SK-N-SH (cell line): Measurements from ENCODE around the gene EIF3A. TPM values are rescaled to one million over a fixed set of nuclear protein-coding genes. Genes with fewer than 3 reads are reported as not detected.

ENCODE experiments used
- CTCF ChIA-PET: fragments of 300-600, 350-600 bp; formaldehyde crosslinking; extraction: SDS; loops from one replicate; lab custom pipeline; 2021; lab: Yijun Ruan, JAX
- POLR2A ChIA-PET: fragments of 350-600 bp; sonication (Branson Sonifier 250); formaldehyde crosslinking; extraction: SDS; loops from one replicate; lab custom pipeline; 2020; ENCODE audit warnings: antibody characterized with exemption, inconsistent platforms; lab: Yijun Ruan, JAX
- DNase-seq: peaks from one replicate; pipeline ENCODE4 v3.0.0; 2012
- H2AFZ ChIP-seq: fragments of 200-600 bp; sonication (generic); 2 replicates; pipeline ENCODE4 v1.8.1; 2016; ENCODE audit warnings: antibody characterized with exemption, mild to moderate bottlenecking, low read depth
- H3F3A ChIP-seq: fragments of 200-600 bp; sonication (generic); replicated peaks from 2 replicates; pipeline ENCODE3; 2016; ENCODE audit warnings: antibody characterized with exemption, mild to moderate bottlenecking; ENCODE audit not compliant: insufficient read depth
- H3K27ac ChIP-seq, 2 experiments: fragments of 200-500 bp in 1 of 2; fragments of 200-600 bp in 1 of 2; sonication (Bioruptor generic) in 1 of 2; sonication (generic), shearing (Covaris generic) in 1 of 2; 2 replicates each; pipeline versions ENCODE4 v1.5.1 to v1.6.1; 2014 to 2016; ENCODE audit warnings: low read depth in 2 of 2, inconsistent platforms in 1 of 2, low read length in 1 of 2, mild to moderate bottlenecking in 1 of 2, mixed read lengths in 1 of 2
- H3K27me3 ChIP-seq: fragments of 200-600 bp; sonication (generic), shearing (Covaris generic); 2 replicates; pipeline ENCODE4 v1.6.1; 2016; ENCODE audit warnings: mixed run types; ENCODE audit not compliant: insufficient read depth
- H3K36me3 ChIP-seq, 2 experiments: fragments of 200-500 bp in 1 of 2; fragments of 200-600 bp in 1 of 2; sonication (Bioruptor generic) in 1 of 2; sonication (generic) in 1 of 2; replicated peaks in 1 of 2; 2 replicates each; pipeline versions ENCODE3 to v1.5.1; 2014 to 2016; ENCODE audit warnings: low read length in 1 of 2, mild to moderate bottlenecking in 1 of 2; ENCODE audit not compliant: insufficient read depth in 2 of 2, control insufficient read depth in 1 of 2
- H3K4me1 ChIP-seq, 2 experiments: fragments of 200-500 bp in 1 of 2; fragments of 200-600 bp in 1 of 2; sonication (Bioruptor generic) in 1 of 2; sonication (generic), shearing (Covaris generic) in 1 of 2; 2 replicates each; pipeline versions ENCODE4 v1.5.1 to v1.6.1; 2014 to 2016; ENCODE audit warnings: low read depth in 1 of 2, low read length in 1 of 2, mixed run types in 1 of 2; ENCODE audit not compliant: insufficient read depth in 2 of 2, control insufficient read depth in 1 of 2
- H3K4me2 ChIP-seq: fragments of 200-600 bp; sonication (generic), shearing (Covaris generic); 2 replicates; pipeline ENCODE4 v1.6.1; 2017; ENCODE audit warnings: mixed run types
- H3K4me3 ChIP-seq, 2 experiments: fragments of 200-500 bp in 1 of 2; fragments of 200-600 bp in 1 of 2; sonication (Bioruptor generic) in 1 of 2; sonication (generic), shearing (Covaris generic) in 1 of 2; 2 replicates each; pipeline versions ENCODE4 v1.5.1 to v1.8.1; 2014 to 2016; ENCODE audit warnings: low read depth in 2 of 2, inconsistent platforms in 1 of 2, low read length in 1 of 2, mild to moderate bottlenecking in 1 of 2, mixed read lengths in 1 of 2, moderate library complexity in 1 of 2
- H3K79me2 ChIP-seq: fragments of 200-600 bp; sonication (generic); 2 replicates; pipeline ENCODE4 v1.8.1; 2017; ENCODE audit warnings: mild to moderate bottlenecking; ENCODE audit not compliant: insufficient read depth
- H3K9ac ChIP-seq: fragments of 200-600 bp; sonication (generic); 2 replicates; pipeline ENCODE4 v1.6.1; 2017; ENCODE audit warnings: mixed run types
- H3K9me2 ChIP-seq: fragments of 200-600 bp; sonication (generic); 2 replicates; pipeline ENCODE4 v1.6.1; 2017; ENCODE audit warnings: mixed run types
- H3K9me3 ChIP-seq: fragments of 200-600 bp; sonication (generic); 2 replicates; pipeline ENCODE4 v1.6.1; 2017; ENCODE audit warnings: mixed run types, mild to moderate bottlenecking, moderate library complexity
- H4K20me1 ChIP-seq: fragments of 200-600 bp; sonication (generic); 2 replicates; pipeline ENCODE4 v1.6.1; 2017; ENCODE audit warnings: mild to moderate bottlenecking, mixed run types; ENCODE audit not compliant: insufficient read depth
- CHD2 ChIP-seq: fragments of 150-350 bp; IDR thresholded peaks from 2 replicates; pipeline ENCODE4 v1.6.1; 2018; ENCODE audit warnings: low read length; ENCODE audit not compliant: partially characterized antibody
- EZH2phosphoT487 ChIP-seq: fragments of 200-600 bp; sonication (generic); IDR thresholded peaks from 2 replicates; pipeline ENCODE4 v1.6.1; 2017; ENCODE audit warnings: low read depth, mixed run types, mild to moderate bottlenecking, antibody characterized with exemption, moderate library complexity, borderline replicate concordance
- FOXM1 ChIP-seq: IDR thresholded peaks from 2 replicates; pipeline ENCODE4 v1.4.0; 2012; ENCODE audit warnings: low read depth, mild to moderate bottlenecking
- GABPA ChIP-seq: IDR thresholded peaks from 2 replicates; pipeline ENCODE4 v1.4.0; 2012; ENCODE audit warnings: low read depth, mild to moderate bottlenecking
- JUND ChIP-seq: IDR thresholded peaks from 2 replicates; pipeline ENCODE4 v1.4.0; 2012
- POLR2AphosphoS5 ChIP-seq: IDR thresholded peaks from 2 replicates; pipeline ENCODE4 v1.6.1; 2012; ENCODE audit warnings: low read depth, low read length
- RCOR1 ChIP-seq: fragments of 150-350 bp; IDR thresholded peaks from 2 replicates; pipeline ENCODE4 v1.6.1; 2017; ENCODE audit warnings: antibody characterized with exemption, low read length
- RFX5 ChIP-seq: IDR thresholded peaks from 2 replicates; pipeline ENCODE4 v1.6.1; 2012; ENCODE audit warnings: mild to moderate bottlenecking, improper control_type of control experiment, low read length
- RXRA ChIP-seq: IDR thresholded peaks from 2 replicates; pipeline ENCODE4 v1.4.0; 2012; ENCODE audit warnings: low read depth, mild to moderate bottlenecking, borderline replicate concordance
- SIN3A ChIP-seq: IDR thresholded peaks from 2 replicates; pipeline ENCODE4 v1.6.1; 2012; ENCODE audit warnings: low read depth, mild to moderate bottlenecking, low read length, moderate library complexity, borderline replicate concordance
- TAF1 ChIP-seq: IDR thresholded peaks from 2 replicates; pipeline ENCODE4 v1.6.1; 2012; ENCODE audit warnings: low read depth, mild to moderate bottlenecking, low read length, moderate library complexity, borderline replicate concordance
- TEAD4 ChIP-seq: IDR thresholded peaks from 2 replicates; pipeline ENCODE4 v1.4.0; 2012; ENCODE audit warnings: mild to moderate bottlenecking, borderline replicate concordance; ENCODE audit not compliant: insufficient read depth
- WGBS: methylation state at CpG from one replicate; pipeline ENCODE4 v1.1.6; 2017; ENCODE audit warnings: low lambda C conversion rate; 5-methylcytosine and 5-hydroxymethylcytosine counted together
- polyA plus RNA-seq, 3 experiments: library from polyadenylated mRNA; depleted of rRNA; stranded (reverse); fragments of >200 nt; gene quantifications; 2 replicates each; pipeline ENCODE4 v1.2.3, GENCODE V29; 2012
- TF ChIP-seq, protein P1 (sequence below): IDR thresholded peaks from 2 replicates; pipeline ENCODE4 v1.4.0; 2012; ENCODE audit warnings: low read depth, borderline replicate concordance
- TF ChIP-seq, protein P2 (sequence below): IDR thresholded peaks from 2 replicates; pipeline ENCODE4; 2012
- TF ChIP-seq, protein P3 (sequence below): fragments of 150-350 bp; IDR thresholded peaks from 2 replicates; pipeline ENCODE4 v1.6.1; 2017; ENCODE audit warnings: antibody characterized with exemption, low read length, low read depth, borderline replicate concordance
- TF ChIP-seq, protein P4 (sequence below): IDR thresholded peaks from 2 replicates; pipeline ENCODE4 v1.6.1; 2012; ENCODE audit warnings: mild to moderate bottlenecking, low read depth, low read length, moderate library complexity

The EIF3A gene
- polyA plus RNA-seq, 1 of the 3 experiments (the other 2 are of a cell fraction) = 25.8 TPM

DNA sequence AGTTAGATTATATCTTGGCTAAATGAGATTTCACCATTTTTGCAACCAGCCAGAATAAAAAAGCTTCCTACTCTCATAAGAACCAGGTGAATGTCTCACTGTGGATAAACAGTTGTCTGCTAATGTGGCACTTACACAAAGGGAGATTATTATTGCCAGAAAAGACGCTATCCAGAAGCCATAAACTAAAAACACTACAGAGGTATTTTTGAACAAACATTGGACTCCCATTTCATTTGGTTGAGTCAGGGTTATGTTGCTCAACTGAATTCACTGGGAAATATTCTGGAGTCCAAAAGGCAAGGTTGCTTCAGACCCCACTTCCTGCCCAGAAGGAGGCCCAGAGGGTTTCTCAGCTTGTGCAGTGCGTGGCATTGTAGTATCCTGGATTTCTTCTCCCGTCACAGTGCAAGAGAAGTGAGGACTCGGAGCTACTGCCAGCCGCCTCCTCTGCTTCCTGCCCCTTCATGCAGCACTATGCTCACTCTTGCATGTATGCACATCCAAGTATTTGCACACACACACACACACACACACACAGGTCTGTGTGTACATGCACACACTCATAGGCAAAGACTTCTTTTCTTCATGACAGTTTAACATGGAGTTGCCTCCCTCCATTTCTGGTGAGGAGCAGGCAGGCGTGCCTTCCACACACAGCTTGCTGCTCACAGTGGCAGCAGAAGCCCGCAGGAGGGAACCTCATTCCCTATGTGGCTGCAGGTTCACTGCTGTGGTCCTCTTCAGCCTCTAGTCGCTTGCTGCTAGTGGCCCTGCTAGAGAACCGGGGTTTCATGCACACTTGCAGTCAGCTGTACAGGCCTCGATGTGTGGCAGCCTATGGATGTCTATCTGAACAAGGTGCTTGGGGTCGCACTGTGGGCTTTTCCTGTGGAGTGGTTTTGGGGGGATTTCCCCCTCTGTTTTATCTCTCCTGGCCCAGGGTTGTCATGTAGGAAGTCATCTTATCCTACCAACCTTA, 33.4 kb upstream of the EIF3A start:
- H3K4me3 ChIP-seq = no peak overlapping the region
- H3K79me2 ChIP-seq = no peaks in the 10 kb centered on the region
- H3K9ac ChIP-seq = no peak overlapping the region
- no peak overlapping the region for H3K27ac ChIP-seq
- 83% methylated on average over 11 of the region's 11 CpGs for WGBS
- no peaks in the 10 kb centered on the region for H3K9me2 ChIP-seq
- no peak overlapping the region for H3K4me2 ChIP-seq
- CTCF ChIA-PET = no interaction called here
- H3K4me1 ChIP-seq = no peaks in the 10 kb centered on the region
- H3K27me3 ChIP-seq = no peaks in the 10 kb centered on the region
- no peaks in the 10 kb centered on the region for H4K20me1 ChIP-seq
- no peaks in the 10 kb centered on the region for H3K9me3 ChIP-seq
- POLR2A ChIA-PET = no interaction called here
- no peak for DNase-seq
- H3F3A ChIP-seq = peaks cover 13% of the 10 kb centered on the region
- TF ChIP-seq POLR2AphosphoS5 (no peak), CHD2 (no peak), GABPA (no peak), TAF1 (no peak), FOXM1 (no peak), RCOR1 (no peak), RFX5 (no peak), TEAD4 (no peak), EZH2phosphoT487 (no peak), JUND (no peak), SIN3A (no peak), RXRA (no peak)
- TF ChIP-seq, protein P1, sequence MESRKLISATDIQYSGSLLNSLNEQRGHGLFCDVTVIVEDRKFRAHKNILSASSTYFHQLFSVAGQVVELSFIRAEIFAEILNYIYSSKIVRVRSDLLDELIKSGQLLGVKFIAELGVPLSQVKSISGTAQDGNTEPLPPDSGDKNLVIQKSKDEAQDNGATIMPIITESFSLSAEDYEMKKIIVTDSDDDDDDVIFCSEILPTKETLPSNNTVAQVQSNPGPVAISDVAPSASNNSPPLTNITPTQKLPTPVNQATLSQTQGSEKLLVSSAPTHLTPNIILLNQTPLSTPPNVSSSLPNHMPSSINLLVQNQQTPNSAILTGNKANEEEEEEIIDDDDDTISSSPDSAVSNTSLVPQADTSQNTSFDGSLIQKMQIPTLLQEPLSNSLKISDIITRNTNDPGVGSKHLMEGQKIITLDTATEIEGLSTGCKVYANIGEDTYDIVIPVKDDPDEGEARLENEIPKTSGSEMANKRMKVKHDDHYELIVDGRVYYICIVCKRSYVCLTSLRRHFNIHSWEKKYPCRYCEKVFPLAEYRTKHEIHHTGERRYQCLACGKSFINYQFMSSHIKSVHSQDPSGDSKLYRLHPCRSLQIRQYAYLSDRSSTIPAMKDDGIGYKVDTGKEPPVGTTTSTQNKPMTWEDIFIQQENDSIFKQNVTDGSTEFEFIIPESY = no peak
- TF ChIP-seq, protein P2, sequence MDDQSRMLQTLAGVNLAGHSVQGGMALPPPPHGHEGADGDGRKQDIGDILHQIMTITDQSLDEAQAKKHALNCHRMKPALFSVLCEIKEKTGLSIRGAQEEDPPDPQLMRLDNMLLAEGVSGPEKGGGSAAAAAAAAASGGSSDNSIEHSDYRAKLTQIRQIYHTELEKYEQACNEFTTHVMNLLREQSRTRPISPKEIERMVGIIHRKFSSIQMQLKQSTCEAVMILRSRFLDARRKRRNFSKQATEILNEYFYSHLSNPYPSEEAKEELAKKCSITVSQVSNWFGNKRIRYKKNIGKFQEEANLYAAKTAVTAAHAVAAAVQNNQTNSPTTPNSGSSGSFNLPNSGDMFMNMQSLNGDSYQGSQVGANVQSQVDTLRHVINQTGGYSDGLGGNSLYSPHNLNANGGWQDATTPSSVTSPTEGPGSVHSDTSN = no peak
- TF ChIP-seq, protein P3, sequence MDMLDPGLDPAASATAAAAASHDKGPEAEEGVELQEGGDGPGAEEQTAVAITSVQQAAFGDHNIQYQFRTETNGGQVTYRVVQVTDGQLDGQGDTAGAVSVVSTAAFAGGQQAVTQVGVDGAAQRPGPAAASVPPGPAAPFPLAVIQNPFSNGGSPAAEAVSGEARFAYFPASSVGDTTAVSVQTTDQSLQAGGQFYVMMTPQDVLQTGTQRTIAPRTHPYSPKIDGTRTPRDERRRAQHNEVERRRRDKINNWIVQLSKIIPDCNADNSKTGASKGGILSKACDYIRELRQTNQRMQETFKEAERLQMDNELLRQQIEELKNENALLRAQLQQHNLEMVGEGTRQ = no peak
- TF ChIP-seq, protein P4, sequence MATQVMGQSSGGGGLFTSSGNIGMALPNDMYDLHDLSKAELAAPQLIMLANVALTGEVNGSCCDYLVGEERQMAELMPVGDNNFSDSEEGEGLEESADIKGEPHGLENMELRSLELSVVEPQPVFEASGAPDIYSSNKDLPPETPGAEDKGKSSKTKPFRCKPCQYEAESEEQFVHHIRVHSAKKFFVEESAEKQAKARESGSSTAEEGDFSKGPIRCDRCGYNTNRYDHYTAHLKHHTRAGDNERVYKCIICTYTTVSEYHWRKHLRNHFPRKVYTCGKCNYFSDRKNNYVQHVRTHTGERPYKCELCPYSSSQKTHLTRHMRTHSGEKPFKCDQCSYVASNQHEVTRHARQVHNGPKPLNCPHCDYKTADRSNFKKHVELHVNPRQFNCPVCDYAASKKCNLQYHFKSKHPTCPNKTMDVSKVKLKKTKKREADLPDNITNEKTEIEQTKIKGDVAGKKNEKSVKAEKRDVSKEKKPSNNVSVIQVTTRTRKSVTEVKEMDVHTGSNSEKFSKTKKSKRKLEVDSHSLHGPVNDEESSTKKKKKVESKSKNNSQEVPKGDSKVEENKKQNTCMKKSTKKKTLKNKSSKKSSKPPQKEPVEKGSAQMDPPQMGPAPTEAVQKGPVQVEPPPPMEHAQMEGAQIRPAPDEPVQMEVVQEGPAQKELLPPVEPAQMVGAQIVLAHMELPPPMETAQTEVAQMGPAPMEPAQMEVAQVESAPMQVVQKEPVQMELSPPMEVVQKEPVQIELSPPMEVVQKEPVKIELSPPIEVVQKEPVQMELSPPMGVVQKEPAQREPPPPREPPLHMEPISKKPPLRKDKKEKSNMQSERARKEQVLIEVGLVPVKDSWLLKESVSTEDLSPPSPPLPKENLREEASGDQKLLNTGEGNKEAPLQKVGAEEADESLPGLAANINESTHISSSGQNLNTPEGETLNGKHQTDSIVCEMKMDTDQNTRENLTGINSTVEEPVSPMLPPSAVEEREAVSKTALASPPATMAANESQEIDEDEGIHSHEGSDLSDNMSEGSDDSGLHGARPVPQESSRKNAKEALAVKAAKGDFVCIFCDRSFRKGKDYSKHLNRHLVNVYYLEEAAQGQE = no peak
- peaks cover 36 to 68% of the 10 kb centered on the region in 2 experiments for H3K36me3 ChIP-seq
- H2AFZ ChIP-seq = no peak overlapping the region
